ENCODE results near the gene PASK.

The PASK gene

DNA sequence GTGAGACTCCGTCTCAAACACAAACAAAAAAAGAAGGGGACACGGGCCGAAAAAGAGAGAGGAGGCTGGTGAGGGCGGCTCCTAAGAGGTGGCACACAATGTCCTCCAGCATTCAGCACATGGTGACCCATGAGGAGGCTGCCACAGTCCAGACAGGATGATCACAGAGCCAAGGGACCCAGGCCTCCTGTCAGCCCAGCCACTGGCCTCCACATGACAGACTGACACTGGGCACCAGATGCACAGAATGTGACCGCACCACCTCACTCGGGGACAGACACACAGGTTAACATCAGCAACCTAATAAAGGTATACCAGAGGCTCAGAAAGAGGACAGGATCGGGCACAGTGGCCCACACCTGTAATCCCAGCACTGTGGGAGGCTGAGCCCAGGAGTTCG lies 21.0 kb downstream of the PASK start:
- DNase-seq (ENCODE audit: low read depth in 1 of 2, low spot score in 1 of 2) = no peak

DNA sequence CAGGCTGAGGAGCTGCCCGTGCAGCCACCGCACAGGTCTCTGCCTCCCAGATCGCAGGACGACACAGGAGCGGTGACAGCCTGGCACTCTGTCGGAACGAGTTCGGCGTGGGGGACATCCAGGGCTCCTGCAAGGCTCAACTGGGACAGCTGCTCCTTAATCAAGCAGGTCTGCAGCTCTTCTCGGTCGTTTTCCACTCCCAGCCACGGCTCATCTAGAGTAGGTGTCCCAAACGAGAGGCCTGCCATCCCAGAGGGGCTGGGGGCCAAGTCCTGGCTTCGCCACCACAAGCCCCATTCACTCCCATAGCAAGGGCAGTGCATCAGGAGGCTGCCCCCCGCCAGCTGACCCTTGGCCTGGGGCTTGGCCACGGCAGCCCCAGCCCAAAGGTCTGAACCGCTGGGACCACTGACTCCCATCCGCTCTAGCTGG lies 22.5 kb downstream of the PASK start:
- DNase-seq (ENCODE audit: low read depth in 1 of 2, low spot score in 1 of 2) = no peak

DNA sequence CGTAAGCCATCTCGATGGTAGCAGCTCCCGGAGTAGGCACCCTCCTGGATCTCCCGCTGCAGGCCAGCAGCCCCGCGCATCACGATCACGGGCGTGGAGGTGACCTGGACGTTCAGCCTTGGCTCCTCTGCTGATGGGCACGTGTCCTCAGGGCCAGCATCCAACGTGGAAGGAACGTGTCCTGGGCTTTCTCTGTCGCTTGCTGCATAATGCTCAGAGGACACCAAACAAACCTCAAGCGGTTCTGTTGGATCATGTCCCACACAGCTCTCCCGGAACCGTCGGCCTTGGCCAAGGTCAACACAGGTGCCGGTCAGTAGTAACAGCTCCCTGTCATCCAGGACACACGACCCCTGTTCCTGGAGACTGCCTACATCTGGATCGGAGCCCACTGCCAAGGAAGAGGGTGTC lies 23.1 kb downstream of the PASK start:
- no peak for DNase-seq (ENCODE audit: low read depth in 1 of 2, low spot score in 1 of 2)

DNA sequence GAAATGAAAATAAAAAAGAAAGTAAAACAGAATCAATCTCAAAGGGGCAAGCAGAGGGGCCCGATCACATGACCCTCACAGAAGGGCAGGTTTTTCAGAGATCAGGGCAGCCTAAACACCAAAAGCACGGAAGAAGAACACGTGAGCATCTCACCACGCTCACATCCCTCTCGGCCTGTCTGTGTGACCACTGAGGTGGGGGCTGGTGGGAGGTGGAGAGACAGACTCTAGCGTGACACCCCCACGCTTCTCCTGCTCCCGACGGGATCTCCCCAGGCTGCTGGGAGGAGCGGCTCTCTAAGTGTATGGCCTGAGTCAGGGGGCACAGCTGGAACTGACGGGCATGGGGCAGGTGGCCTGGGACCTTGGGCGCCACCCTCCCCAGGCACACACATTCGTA lies 23.6 kb downstream of the PASK start:
- DNase-seq (ENCODE audit: low read depth in 1 of 2, low spot score in 1 of 2) = no peak

DNA sequence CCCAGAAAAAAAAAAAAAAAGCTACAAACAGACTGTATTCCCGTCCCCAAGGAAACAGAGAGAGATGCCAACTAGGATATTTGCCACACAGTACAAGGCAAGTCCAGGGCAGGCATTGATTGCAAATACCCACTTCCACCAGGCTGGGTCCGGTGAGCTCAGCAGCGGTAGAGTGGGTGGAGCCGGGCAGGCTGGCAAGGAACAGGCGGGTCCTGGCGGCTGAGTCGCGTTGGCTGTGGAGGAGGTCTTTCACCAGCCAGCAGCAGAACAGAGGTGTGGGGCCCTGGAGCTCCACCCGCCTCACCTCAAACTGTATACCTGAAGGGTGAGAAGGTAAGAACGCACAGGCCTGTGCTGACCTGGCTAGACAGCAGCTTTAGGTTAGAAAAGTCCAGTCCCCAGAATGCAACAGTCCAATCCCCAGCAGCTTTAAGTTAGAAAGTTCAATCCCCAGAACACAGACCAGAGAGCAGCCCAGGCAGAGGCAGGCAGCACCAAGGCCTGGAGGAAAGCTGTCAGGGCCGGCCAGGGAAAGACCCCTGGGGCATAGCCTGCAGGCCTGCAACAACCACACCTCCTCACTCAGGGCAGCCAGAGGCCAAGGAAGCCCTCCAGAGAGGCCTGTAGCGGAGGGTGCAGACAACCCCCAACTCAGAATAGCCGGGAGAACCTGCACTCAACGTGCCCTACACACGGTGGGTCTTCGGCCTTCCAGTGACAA lies 25.3 kb downstream of the PASK start:
- DNase-seq (ENCODE audit: low read depth in 1 of 2, low spot score in 1 of 2) = no peak

- no peak for DNase-seq (ENCODE audit: low read depth in 1 of 2, low spot score in 1 of 2)
Measured at GRCh38 chr2:241122376-241123002, 26.8 kb downstream of the PASK start.

GRCh38 chr2:241121008-241121407 lies 28.3 kb downstream of the PASK start:
- no peak for DNase-seq (ENCODE audit: low read depth in 1 of 2, low spot score in 1 of 2)

DNA sequence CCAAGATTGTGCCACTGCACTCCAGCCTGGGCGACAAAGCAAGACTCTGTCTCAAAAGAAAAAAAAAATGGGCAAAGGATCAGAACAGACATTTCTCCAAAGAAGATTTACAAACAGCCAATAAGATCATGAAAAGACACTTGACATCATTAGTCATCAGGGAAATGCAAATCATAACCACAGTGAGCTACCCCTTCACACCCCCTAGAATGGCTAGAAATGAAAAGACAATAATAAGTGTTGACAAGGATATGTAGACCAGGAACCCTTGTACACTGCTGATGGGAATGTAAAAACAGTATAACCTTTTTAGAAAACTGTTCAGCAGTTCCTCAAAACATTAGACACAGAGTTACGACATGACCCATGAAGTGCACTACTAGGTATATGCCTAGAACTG lies 28.8 kb downstream of the PASK start:
- DNase-seq (ENCODE audit: low read depth in 1 of 2, low spot score in 1 of 2) = no peak

DNA sequence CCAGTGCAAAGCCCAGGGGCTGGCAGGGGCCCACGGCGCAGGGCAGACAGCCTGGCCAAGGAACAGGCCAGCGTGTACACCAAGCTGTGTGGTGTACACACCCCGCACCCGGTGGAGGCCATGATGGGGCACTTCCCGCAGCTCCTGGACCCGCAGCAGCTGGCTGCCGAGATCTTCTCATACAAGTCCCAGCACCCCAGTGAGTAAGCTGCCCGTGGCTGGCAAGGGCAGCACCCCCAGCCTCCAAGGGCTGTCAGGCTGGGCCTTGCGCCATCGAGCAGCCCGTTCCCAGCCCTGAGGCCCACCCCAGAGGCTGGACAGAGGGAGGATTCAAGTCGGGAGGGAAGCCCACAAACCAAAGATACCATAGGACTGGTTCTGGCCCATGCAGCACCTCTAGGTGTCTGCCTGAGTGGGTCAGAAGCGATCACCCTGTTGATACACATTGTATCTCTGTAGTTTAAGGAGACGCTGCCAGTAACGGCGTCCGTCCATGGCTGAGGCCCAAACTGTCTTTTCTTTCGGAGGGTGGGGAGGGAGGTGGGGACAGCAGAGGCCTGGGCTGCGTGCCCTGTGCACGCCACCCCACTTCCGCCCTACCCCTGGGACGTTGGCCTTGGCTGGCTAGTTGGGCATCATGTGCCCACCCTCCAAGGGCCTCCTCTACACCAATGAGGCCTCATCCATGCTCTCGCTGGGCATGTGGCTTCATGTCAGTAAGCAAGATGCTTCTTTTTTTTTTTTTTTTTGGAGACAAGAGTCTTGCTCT lies 30.4 kb downstream of the PASK start:
- DNase-seq (ENCODE audit: low read depth in 1 of 2, low spot score in 1 of 2) = no peak

DNA sequence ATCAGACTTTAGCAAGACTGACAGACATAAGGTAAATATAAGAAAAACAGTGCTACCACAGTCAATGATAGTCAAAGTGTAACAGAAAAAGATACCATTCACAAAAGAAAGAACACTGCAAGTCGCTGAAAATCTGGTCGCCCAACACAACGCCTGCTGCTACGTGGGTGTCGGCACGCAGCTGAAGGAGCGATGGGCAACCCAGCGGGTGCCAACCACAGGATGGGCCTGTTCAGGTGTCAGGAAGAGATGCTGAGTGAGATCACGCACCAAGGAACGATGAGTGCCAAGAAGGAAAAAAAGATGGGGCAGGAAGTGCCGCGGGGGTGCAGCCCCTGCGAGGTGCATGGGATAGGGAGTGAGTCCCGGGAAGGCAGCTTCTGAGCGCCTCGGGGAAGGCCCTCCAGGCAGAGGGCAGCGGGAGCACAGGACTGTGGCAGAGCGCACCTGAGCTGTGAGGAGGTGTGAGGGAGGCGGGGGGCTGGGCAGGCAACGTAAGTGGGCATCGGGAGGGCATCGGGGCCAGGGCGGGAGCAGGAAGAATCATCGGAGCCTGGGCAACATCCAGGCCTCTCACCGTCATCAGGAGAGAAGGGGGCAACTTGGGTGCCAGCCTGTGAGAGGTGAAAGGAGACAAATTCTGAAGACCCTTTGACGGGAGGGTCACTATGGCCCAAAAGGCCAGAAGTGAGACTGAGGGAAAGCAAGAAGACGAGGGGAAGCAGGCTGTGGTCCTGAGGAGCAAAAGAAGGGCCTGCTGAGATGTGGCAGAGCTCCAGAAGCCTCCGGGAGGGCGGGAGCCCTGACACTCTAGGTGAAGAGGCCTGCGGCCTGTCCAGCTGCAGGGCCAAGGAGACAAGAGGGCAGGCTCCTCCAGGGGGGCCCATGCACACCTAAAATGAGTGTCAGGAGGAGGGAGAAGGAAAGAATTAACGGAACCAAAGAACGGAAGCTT lies 32.4 kb downstream of the PASK start:
- DNase-seq (ENCODE audit: low read depth in 1 of 2, low spot score in 1 of 2) = no peak

GRCh38 chr2:241115361-241115760 lies 33.9 kb downstream of the PASK start:
- no peak for DNase-seq (ENCODE audit: low read depth in 1 of 2, low spot score in 1 of 2)

DNA sequence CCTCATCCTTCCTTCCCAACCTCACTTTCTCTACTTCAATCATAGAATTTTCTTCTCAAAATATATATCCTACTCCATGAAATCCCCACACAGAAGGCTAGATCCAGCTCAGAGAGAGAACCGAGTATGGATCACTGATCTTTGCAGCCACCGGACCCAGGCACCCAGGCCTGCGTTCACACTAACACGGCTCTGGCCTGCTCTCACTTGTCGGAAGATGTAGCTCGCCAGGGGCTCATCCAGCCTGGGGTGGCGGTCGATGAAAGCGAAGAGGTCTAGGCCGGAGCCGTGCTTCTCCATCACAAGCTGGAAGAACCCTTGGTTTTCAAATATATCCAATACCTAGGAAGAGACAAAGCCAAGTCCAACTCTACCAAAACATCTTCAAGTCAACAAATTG lies 34.4 kb downstream of the PASK start:
- no peak for DNase-seq (ENCODE audit: low read depth in 1 of 2, low spot score in 1 of 2)

- peak in 1 of 2 donors; percentile 30 for DNase-seq (ENCODE audit: low read depth in 1 of 2, low spot score in 1 of 2)
Measured at GRCh38 chr2:241112592-241112991, 36.7 kb downstream of the PASK start.

- no peak for DNase-seq (ENCODE audit: low read depth in 1 of 2, low spot score in 1 of 2)
Measured at GRCh38 chr2:241112046-241112445, 37.2 kb downstream of the PASK start.

GRCh38 chr2:241111440-241111805 lies 37.8 kb downstream of the PASK start:
- no peak for DNase-seq (ENCODE audit: low read depth in 1 of 2, low spot score in 1 of 2)

GRCh38 chr2:241110607-241111439 lies 38.4 kb downstream of the PASK start:
- DNase-seq (ENCODE audit: low read depth in 1 of 2, low spot score in 1 of 2) = no peak

DNA sequence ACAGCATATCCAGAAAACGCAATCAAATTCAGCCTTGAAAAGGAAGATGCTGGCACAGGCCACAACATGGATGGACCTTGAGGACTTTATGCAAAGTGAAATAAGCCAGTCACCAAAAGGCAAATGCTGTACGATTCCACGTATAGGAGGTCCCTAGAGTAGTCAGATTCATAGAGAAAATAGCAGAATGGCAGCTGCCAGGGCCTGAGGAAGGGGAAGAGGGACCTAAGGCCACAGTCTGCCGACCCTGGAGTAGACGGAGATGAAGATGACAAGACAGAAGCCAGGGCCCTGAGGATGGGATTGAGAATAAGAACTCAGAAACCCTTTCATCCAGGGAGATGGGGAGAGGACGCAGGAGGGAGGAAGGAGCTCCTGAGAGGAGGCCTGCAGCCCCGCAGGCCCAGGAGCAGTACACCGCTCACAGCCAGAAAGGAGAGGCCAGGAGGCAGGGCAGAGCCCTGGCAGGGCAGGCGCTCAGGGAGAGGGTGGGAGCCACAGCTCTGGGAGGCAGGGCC lies 39.1 kb downstream of the PASK start:
- DNase-seq (ENCODE audit: low read depth in 1 of 2, low spot score in 1 of 2) = no peak

DNA sequence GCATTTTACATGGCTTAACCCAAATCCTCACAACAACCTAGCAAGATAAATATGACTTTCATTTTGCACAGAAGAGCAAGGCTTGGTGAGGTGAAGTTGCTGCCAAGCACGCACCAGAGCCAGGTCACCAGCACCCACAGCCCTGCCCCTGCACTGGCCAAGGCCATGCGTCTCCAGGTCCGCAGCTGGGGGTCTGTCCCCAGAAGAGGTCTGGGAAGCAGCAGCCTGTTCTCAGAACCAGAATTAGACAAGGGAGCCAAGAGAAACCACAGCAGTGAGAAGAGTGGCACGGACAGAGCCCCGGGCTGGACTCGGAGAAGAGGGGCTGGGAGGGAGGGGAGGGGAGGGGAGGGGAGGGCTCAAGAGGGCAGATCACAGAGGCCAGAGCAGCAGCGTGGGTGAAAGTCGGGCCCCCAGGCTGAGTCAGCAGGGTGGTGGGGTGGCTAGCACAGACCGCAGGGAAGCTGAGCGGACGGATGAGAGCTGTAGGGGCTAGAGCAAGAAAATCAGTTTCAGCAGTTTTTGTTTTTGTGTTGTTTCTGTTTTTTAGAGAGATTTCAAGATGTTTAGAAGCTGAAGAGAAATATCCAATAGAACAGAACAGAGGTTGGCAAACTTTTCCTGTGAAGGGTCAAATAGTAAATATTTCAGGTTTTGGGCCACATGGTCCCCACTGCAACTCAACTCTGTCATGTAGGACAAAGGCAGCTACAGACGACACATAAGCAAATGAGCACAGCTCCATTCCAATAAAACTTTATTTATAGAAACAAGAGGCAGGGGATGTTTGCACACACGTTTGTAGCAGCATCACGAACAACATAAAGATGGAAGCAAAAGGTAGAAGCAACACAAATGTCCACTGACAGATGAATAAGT lies 39.8 kb downstream of the PASK start:
- no peak for DNase-seq (ENCODE audit: low read depth in 1 of 2, low spot score in 1 of 2)

All from activated CD4-positive, alpha-beta T cell treated with anti-CD3 and anti-CD28 coated beads, Interleukin-2, amount 50 U/mL, for 24 hours (primary cell).